HG03565 (cell line): Measurements from ENCODE around the gene PPP1R12B.
A peak's percentile ranks its signal among the peaks of the same experiment; 100 is the strongest.
"Not testable (repeated sequence)": the region's sequence is repeated elsewhere in the genome, so short reads cannot be mapped to it uniquely, and the experiment has no call there.

Experiments
- ATAC-seq: cut with Tn5 transposase; IDR thresholded peaks from one replicate; pipeline ENCODE4 v1.9.1; 2021; ENCODE audit warnings: mild to moderate bottlenecking, moderate library complexity; ENCODE audit not compliant: unreplicated experiment

Gene PPP1R12B

DNA sequence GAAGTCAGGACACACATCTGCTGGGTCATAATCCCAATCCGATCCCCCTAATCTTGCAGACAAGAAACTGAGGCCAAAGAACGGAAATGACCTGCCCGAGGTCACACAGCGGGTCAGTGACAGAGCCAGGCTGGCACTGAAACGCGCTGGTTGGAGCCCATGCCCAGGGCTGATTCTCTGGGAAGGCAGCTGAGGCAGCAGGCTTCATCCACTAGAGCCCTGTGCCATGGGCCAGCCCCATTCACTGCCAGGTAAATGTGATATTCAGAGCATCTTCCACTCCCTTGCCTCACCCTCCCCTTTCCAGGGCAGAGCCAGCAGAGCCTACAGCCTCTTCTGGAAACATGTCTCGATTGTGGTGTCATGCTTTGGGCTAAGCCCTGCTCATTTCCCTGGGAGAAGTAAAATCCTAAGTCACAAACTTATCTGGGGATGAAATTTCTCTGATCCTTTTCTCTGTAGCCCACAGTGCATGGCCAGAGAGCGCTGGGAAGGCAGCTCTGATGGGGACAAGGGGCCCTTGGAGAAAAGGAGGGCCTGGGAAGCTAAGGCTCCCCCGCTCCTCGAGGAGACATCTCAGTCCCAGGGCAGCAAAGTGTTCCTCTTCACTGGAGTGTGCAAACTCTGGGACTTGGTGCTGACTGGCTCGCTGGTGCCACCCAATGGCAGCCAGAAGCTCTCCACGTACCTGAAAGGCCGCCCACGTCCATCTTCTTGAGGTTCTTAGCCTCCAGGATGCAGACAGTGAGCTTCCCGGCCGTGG lies 251.4 kb downstream of the PPP1R12B start:
- no peak for ATAC-seq

DNA sequence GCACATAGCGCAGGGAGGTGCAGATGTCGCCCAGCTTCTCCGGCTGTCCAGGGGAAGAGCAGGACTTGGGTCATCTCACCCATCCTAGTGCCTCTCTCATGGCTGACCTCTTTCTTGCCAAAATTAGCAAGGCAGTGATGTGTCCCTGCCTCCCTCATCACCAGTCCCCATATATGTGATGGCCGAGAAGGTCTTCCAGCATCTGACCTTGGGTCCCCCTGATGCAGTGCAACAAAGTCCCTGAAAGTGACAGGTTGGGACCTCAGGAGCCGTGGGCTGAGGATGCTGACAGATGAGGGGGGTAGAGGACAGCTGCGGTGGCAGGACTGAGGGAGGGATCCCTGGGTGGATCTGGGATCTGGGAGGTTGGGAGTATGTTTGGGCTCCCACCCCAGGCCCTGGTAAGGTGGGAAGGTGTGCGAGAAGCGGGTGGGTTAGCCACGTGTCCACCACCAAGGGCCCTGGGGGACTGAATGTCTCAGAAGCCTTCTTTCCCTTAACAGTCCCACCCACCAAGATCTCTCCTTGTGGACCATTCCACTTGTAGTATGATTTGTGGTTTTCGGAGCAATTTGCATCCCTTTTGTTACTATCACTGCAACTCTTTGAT lies 252.0 kb downstream of the PPP1R12B start:
- no peak for ATAC-seq

DNA sequence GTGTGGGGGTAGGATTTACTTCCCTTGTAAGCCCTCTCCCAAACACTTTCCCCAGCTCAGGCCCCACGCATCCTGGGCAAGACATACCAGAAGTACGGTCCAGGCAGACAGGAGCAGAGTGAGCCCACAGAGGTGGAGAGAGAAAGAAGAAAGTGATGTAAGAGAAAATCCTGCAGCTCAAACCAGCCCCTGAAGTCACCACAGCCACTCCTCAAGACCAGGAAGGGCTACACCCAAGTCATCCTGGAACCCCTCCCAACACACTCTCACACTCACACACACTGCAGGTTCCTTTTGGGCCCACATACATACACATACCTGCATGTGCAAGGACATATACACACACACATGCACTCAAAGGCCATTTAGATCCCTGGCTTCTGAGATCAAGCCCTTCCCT lies 254.9 kb downstream of the PPP1R12B start:
- no peak for ATAC-seq

DNA sequence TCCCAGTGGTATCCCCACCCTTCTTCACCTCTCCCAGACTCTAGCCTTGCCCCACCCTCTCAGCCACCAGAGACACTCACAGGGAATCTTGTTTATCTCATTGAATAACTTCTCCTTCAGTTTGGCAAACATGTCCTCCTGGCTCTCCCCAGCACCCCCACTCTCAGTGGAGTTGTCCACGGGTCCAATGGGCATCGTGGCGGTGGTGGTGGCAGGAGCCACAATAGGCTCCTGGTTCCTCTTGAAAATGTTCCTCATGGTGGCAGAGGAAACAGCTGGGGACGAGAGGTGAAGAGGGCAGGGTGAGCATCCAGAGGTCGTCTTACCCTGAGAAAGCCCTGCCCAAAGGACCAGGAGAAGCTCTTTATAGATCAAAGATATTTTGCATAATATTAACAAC lies 257.0 kb downstream of the PPP1R12B start:
- ATAC-seq = no peak

DNA sequence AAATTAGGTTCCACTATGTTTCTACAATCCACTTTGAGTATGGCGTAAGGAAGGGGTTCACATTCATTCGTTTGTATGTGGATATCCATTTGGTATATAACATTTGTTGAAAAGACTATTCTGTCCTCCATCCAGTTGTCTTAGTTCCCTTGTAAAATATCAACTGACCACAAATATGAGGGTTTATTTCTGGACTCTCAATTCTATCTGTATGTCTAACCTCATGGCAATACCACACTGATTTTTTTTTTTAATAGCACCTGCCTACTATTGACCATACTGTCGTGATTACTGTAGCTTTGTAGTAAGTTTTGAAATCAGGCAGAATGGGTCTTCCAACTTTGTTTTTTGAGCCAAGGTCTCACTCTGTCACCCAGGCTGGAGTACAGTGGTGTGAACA lies 263.5 kb downstream of the PPP1R12B start:
- ATAC-seq = not testable (repeated sequence)

DNA sequence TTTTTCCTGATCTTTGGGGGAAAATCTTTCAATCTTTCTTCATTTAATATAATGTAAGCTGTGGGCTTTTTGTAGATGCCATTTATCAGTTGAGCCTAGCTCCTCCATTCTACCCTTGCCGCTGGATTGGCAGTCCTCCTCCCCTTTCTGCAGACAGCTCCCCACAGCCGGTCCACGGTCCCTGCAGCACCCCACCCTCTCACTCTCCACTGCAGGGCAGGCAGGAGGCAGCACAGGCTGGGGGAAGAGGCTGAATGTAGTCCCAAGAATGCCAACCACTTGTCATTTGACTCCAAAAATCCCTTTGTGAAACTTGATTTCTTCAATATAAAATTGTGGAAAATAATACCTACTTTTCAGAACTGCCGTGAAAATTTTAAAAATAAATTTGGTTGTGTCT lies 265.1 kb downstream of the PPP1R12B start:
- no peak for ATAC-seq

DNA sequence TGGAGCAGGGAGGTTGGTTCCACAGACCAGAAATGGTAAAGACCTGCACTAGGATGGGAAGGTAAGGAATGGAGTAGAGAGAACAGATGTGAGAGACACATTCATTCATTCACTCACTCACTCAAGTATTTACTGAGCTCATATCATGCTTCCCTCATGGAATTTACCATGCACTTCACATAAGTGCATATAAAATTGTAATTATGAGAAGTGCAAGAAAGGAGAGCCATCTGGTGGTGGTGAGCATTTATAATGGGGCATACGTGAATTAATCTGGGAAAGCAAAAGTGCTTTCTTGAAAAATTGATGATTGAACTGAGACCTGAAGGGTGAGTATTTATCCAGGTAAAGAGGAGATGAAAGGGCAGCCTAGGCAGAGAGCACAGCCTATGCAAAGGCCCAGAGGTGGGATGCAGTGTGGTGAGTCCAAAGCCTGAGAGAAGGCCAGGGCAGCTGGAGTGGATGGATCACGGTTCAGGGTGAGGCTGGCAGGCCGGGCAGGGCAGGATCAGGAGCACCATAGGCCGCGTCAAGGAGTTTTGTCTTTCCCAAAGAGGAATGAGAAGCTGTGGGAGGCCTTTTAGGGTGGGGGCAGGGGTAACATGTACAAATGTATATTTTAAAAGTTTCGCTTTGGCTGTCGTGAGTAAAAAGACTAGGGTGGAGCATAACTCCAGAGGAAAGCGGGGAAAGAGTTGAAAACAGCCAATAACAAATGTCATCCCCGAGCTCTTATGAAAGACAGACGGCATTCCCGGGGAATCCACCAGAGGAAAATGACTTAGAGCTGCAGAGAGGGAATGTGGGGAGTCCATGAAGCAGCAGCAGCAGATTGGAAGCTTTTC lies 266.1 kb downstream of the PPP1R12B start:
- not testable (repeated sequence) for ATAC-seq

DNA sequence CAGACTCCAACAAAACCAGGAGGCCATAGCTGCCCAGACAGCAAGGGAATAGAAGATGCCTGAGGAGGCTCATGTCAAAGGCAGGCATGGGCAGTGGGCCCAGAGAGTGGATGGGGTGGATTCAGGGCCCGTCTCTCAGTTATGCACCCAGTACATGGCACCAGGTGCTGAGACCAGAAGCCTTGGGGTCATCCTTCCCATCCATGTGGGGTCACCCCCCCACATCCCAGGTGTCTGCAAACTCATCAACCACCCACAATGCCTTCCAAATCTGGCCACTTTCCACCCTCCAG lies 266.7 kb downstream of the PPP1R12B start:
- ATAC-seq = not testable (repeated sequence)

DNA sequence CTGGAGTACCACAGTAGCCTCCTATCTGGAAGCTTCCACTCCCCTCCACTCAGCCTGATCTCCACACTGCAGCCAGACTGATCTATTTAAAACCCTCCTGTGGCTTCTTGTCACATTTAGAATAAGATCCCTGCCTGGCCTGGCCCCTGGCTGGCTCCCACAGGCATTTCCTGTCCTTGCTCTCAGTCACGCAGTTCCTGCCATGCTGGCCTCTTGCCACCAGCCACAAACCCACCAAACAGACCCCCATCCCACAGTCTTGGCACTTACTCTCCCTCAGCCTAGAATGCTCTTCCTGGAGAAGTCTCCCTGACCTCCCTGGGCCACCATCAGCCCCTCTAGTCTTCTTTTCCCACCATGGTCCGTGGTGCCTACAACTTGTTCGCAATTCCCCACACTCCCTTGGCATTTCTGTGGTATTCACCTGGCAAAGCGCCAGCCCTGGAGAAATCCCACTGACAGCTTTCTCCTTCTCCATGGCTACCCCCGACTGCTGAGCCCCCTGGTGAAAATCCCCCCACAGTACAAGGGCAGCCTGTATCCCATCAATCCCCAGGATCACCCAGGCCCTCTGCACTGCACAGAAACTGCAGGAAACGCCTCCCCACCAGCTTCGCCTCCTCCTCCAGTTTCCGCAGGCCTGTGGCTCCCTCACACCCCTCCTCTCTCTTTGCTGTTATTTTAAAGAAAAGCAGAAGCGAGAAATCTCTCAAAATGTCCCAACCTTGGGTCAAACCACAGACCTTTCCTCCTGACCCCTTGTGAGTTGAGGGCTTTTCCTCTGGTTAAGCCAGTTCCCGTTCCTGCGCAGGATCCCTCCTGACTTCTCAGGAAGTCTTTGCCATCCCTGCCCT lies 267.2 kb downstream of the PPP1R12B start:
- peak; percentile 79 for ATAC-seq

DNA sequence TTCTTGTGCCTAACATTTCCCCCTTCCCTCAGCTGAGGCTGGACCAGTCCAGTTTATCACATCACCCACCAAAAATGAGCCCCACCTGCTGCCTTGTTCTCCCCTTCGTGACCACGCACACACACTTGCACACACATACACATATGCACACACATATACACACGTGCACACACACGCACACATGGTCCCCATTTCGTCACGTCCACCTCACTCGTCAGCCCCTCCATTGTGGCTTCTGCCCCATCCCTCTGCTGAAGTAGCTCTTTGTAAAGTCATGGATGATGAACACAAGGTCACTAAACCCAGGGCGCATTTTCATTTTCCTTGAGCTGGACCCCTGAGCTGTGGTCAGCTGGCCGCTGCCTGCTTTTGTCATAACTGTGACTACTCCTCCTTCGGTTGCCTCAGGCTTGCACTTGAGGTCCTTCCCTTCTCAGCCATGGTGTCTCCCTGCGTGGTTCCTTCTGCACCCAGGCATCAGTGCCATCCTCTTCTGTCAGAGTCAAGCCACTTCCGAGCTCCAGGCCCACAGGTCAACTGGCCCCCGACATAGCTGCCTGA lies 267.9 kb downstream of the PPP1R12B start:
- peak; percentile 26 for ATAC-seq

DNA sequence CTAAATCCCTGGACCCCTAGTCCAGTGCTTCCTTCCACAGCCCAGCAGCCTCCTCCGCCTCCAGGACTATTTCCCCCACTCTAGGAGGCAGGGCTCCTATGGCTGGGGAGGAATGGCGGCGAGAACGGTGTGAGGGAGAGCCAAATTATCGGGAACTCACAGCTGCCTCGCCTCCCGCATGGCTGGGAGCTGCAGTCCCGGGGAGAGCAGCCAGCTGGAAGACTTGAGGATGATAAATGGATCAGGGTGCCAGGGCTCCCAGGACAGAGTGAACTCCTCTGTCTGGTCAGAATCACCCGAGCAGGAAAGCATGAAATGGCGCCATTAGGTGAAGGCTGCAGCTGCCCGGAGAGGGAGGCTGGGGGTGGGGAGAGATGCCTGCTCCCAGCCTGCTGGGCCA lies 270.5 kb downstream of the PPP1R12B start:
- not testable (repeated sequence) for ATAC-seq

DNA sequence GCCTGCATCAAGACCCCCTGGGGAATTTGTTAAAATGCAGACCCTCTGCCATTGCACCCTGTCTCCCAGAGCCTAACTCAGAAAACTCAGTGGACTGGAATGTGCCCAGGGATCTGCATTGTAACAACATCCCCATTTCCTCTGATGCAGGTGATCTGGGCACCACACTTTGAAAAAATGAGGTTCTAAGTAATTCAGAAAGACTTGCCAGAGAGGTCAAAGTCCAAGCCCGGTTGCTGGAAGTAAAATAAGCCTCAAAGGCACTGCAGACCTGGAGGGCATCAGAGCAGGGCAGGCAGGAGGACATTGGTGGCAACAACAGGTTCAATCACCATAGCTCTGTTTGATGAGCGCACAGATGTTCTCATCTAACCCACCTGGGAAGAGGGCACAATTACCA lies 271.0 kb downstream of the PPP1R12B start:
- no peak for ATAC-seq

DNA sequence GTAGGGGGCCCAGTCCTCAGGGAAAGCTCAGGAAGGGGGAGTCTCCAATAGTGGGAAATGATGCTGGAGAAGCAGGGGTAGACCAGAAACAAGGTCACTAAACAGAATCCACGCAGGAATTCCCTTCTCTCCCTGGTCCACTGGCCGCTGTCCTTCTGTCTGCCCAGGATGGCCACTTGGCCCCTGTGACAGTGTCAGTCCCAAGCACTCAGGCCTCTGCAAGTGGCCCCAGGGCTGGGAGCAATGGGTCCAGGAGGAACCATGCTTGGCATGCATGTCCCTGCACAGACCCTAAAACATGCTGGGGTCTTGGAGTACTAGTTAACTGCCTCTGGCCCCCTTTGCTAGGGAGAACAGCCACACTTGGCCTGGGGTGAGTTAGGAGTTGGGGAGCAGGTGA lies 271.5 kb downstream of the PPP1R12B start:
- ATAC-seq = not testable (repeated sequence)

DNA sequence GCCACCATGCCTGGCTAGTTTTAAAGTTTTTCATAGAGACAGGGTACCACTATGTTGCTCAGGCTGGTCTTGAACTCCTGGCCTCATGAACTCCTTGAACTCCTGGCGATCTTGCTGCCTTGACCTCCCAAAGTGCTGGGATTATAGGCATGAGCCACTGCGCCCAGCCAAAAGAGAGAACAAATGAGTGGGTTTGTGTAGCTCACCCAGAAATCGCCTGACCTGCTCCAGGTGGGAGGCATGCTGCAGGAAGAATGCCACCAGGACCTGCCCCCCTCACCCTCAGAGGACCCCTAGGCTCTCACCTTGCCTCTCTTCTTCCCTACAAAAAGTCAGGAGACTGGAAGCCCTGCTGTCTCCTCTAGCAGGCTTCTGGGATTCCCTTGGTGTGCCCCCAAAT lies 272.9 kb downstream of the PPP1R12B start:
- ATAC-seq = no peak

DNA sequence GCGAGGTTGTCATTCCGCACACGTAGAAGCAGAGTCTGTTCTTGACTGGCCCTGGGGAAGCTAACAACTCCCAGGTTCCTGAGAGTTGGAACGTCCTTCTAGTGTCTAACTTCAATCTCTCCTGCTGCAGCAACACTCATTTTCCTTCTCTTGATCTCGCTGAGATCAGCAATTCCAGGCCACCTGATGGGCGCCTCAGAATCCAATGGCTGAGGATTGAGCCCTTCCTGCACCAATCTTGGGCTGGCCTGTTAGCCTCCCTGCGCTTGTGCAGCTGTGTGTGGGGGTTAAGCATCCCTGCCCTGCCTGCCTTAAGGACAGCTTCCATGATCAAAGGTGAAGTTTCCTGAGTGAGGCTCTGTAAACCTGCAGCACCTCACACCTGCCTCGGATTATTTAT lies 273.9 kb downstream of the PPP1R12B start:
- ATAC-seq = no peak

DNA sequence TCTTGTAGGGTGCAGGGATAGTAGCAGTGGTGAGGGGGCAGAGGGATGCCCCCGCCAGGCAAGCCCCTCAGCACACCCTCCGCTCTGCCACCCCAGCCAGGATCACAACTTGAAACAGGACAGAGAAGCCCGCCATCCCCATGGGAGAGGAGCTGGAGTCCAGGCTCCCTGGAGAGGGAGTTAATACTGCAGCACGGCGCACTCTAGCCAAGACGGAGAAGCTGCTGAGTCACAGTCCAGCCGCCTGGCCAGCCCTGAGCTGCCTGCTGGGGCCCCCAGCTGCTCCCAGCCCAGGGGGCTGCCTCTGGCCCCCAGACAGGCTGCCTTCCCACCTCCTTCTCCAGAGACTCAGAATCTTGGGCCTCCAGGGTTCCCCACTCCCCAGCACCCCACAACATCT lies 274.6 kb downstream of the PPP1R12B start:
- ATAC-seq = no peak

DNA sequence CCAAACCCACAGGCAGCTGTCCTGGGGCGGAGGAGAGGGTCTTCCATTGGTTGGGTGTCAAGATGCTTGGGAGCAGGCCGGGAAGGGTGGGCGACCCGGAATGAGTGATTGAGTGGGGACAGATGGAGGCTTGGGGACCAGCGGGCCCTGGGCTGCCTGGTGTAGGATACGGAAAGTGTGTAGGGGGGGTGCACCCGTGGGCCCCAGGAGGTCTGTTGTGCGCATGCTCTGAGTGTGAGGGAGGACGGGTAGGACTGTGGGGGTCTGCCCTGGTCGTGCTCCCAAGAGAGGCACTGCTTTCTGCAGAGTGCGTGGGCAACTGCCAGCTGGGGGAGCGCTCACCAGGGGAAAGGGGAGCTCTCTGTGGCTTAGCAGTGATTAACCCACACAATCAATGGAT lies 275.0 kb downstream of the PPP1R12B start:
- ATAC-seq = not testable (repeated sequence)

DNA sequence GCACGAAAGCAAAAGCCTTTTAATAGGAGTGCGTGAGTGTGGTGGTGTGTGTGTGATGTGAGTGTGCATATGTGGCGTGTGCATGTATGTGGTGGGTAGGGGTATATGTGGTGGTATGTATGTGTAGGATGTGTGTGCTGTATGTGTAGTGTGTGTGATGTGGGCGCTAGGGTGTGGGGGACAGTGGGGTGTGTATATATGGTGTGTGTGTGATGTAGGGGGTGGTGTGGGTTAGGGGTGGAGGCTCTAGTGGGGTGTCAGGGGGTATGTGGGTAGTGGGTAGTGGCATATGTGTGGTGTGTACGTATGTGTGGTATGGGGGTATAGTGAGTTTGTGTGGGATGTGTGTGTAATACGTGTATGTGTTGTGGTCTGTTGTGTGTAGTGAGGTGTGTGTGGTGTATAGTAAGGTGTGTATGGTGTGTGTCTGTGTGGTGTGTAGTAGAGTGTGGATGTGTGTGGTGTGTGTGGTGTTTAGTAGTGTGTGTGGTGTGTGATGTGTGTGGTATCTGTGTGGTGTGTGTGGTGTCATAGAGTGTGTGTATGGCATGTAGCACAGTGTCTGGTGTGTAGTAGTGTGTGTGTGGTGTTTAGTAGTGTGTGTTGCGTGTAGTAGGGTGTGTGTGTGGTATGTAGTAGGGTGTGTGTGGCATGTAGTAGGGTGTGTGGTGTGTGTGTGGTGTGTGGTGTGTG lies 275.7 kb downstream of the PPP1R12B start:
- no peak for ATAC-seq

DNA sequence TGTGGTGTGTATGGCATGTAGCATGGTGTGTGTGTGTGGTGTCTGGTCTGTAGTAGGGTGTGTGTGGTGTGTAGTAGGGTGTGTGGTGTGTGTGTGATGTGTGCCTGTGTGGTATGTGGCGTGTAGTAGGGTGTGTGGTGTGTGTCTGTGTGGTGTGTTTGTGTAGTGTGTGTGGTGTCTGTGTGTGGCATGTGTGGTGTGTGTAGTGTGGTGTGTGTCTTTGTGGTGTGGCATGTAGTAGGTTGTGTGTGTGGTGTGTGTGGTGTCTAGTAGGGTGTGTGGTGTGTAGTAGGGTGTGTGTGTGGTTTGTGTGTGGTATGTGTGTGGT lies 276.2 kb downstream of the PPP1R12B start:
- ATAC-seq = no peak
